Panc1 (cell line): ENCODE data around the gene C16orf74. TPM values are rescaled to one million over a fixed set of nuclear protein-coding genes. Genes with fewer than 3 reads are reported as not detected.

ENCODE experiments used
- ATAC-seq: fragments of 200-7000 bp; cut with Tn5 transposase; 2 replicates; pipeline ENCODE4 v1.9.1; 2020; ENCODE audit warnings: mild to moderate bottlenecking, moderate library complexity
- BruUV-seq: library from RNA; stranded (reverse); fragments of 400-500 nt; replicated peaks from 2 replicates; lab custom pipeline; 2021; lab: Mats Ljungman, UMichigan
- CTCF ChIA-PET: fragments of 300-600 bp; sonication (Branson Sonifier 250); formaldehyde crosslinking; loops from one replicate; lab custom pipeline; 2022; ENCODE audit warnings: antibody characterized with exemption; lab: Charles Lee
- POLR2A ChIA-PET: fragments of 300-600 bp; sonication (Branson Sonifier 250); formaldehyde crosslinking; loops from one replicate; lab custom pipeline; 2022; ENCODE audit warnings: antibody characterized with exemption; lab: Charles Lee
- DNase-seq: peaks from one replicate; pipeline ENCODE4 v3.0.0-alpha.2; 2010; ENCODE audit warnings: low read depth, low spot score
- H3K27ac ChIP-seq: 2 replicates; pipeline ENCODE4 v1.5.1; 2011; ENCODE audit warnings: mild to moderate bottlenecking, low read length, inconsistent platforms
- H3K27me3 ChIP-seq: fragments of 200-500 bp; sonication (Bioruptor generic); 2 replicates; pipeline ENCODE4 v1.6.0; 2014; ENCODE audit warnings: low read length, inconsistent platforms; ENCODE audit not compliant: control insufficient read depth, insufficient read depth
- H3K36me3 ChIP-seq: fragments of 200-500 bp; sonication (Bioruptor generic); 2 replicates; pipeline ENCODE4 v1.5.1; 2014; ENCODE audit warnings: inconsistent platforms, mild to moderate bottlenecking, low read length, moderate library complexity; ENCODE audit not compliant: control insufficient read depth, insufficient read depth
- H3K4me1 ChIP-seq: 2 replicates; pipeline ENCODE4 v1.5.1; 2011; ENCODE audit warnings: inconsistent platforms, mild to moderate bottlenecking, low read length, moderate library complexity; ENCODE audit not compliant: control insufficient read depth, insufficient read depth
- H3K4me3 ChIP-seq, 2 experiments: 2 replicates each; pipeline ENCODE4 v1.5.1; 2011 to 2012; ENCODE audit warnings: low read depth in 2 of 2, low read length in 2 of 2, mild to moderate bottlenecking in 2 of 2, inconsistent platforms in 1 of 2, moderate library complexity in 1 of 2
- H3K9me3 ChIP-seq: fragments of 200-500 bp; sonication (Bioruptor generic); 2 replicates; pipeline ENCODE4 v1.5.1; 2014; ENCODE audit warnings: low read depth, mild to moderate bottlenecking, inconsistent platforms, low read length, moderate library complexity; ENCODE audit not compliant: control insufficient read depth, insufficient read depth
- CTCF ChIP-seq: fragments of 450-650 bp; IDR thresholded peaks from 2 replicates; pipeline ENCODE4 v1.5.1; 2017; ENCODE audit warnings: mild to moderate bottlenecking
- POLR2AphosphoS5 ChIP-seq: IDR thresholded peaks from 2 replicates; pipeline ENCODE4 v1.6.1; 2012; ENCODE audit warnings: mild to moderate bottlenecking, low read depth, low read length, moderate library complexity
- REST ChIP-seq, 2 experiments: IDR thresholded peaks; 2 replicates each; pipeline ENCODE4 v1.6.1; 2011 to 2012; ENCODE audit warnings: low read depth in 2 of 2, control low read depth in 1 of 2, low read length in 1 of 2, mild to moderate bottlenecking in 1 of 2, moderate library complexity in 1 of 2; ENCODE audit not compliant: insufficient read depth in 1 of 2
- SIN3A ChIP-seq: IDR thresholded peaks from 2 replicates; pipeline ENCODE4 v1.6.1; 2012; ENCODE audit warnings: low read depth, mild to moderate bottlenecking, low read length, moderate library complexity, borderline replicate concordance; ENCODE audit not compliant: insufficient read depth
- TCF7L2 ChIP-seq: IDR thresholded peaks from 2 replicates; pipeline ENCODE4 v1.6.1; 2011; ENCODE audit warnings: mild to moderate bottlenecking, low read depth, low read length, inconsistent platforms
- in situ Hi-C: cut with HindIII; loops from 2 replicates; pipeline ENCODE4 v1.10.0; 2016; ENCODE audit warnings: low sequenced_read_pairs, low pct_unique_long_range_greater_than_20kb
- intact Hi-C: fragments of 100-400 bp; cut with micrococcal nuclease; formaldehyde crosslinking; loops from one replicate; pipeline ENCODE4 v1.10.0; 2022; ENCODE audit not compliant: unreplicated experiment
- total RNA-seq: library from RNA; stranded (reverse); gene quantifications from one replicate; pipeline ENCODE4 v1.2.1, GENCODE V29; 2021; ENCODE audit not compliant: unreplicated experiment

C16orf74 gene
- total RNA-seq, 1 experiment from 2014 or later: 1.5 TPM

GRCh38 chr16:85674418-85674755 lies 76.5 kb downstream of the C16orf74 start:
- Histone ChIP-seq H3K27ac (peak overlapping the region; percentile 44; the same call in 1 of the 2 replicates), H3K27me3 (no peaks in the 10 kb centered on the region), H3K4me1 (peaks cover 22% of the 10 kb centered on the region), H3K4me3 (no peak overlapping the region), H3K9me3 (no peaks in the 10 kb centered on the region), H3K36me3 (peaks cover 13% of the 10 kb centered on the region)
- BruUV-seq: no TSS peak
- intact Hi-C loops (no loop called here), in situ Hi-C loops (no loop called here)
- TF ChIP-seq TCF7L2 (no peak), SIN3A (no peak), REST (IDR thresholded peaks at IDR 0.05; ENCODE audit: insufficient read depth in 1 of 2, low read depth in 2 of 2, low read length in 1 of 2) (no peak), CTCF (no peak), POLR2AphosphoS5 (no peak)
- ChIA-PET CTCF (no interaction called here), POLR2A (no interaction called here)
- no peak for DNase-seq
- no peak for ATAC-seq

GRCh38 chr16:85673529-85674417 lies 77.1 kb downstream of the C16orf74 start:
- Histone ChIP-seq H3K36me3 (peaks cover 13% of the 10 kb centered on the region), H3K4me1 (peaks cover 22% of the 10 kb centered on the region), H3K4me3 (no peak overlapping the region), H3K27ac (peak overlapping the region; percentile 57), H3K27me3 (no peaks in the 10 kb centered on the region), H3K9me3 (no peaks in the 10 kb centered on the region)
- intact Hi-C loops (no loop called here), in situ Hi-C loops (no loop called here)
- BruUV-seq: TSS peak; percentile 50
- DNase-seq: no peak
- TF ChIP-seq REST (IDR thresholded peaks at IDR 0.05; ENCODE audit: insufficient read depth in 1 of 2, low read depth in 2 of 2, low read length in 1 of 2) (no peak), TCF7L2 (peak; percentile 54; the same call in 1 of the 2 replicates)
- peak; percentile 73 for ATAC-seq
- POLR2A ChIA-PET: no interaction called here
- CTCF ChIA-PET: interaction anchor here (0.6 kb wide), 1 partner anchor 317 kb away, joined by 3 read pairs; no protein-coding TSS in a partner anchor
